Endothelial cell of umbilical vein (primary cell): ENCODE measurements around the gene LRRC46. TPM values are rescaled to one million over a fixed set of nuclear protein-coding genes. Genes with fewer than 3 reads are reported as not detected.

Source experiments
- BruUV-seq: library from RNA; stranded (reverse); fragments of 400-500 nt; replicated peaks from 2 replicates; lab custom pipeline; 2021; lab: Mats Ljungman, UMichigan
- CTCF ChIA-PET: fragments of 300-600, 350-600 bp; sonication (Branson Sonifier 250); formaldehyde crosslinking; loops from one replicate; lab custom pipeline; 2021; ENCODE audit warnings: antibody characterized with exemption, inconsistent platforms; lab: Charles Lee
- POLR2A ChIA-PET: fragments of 300-600, 350-600 bp; sonication (Branson Sonifier 250); formaldehyde crosslinking; loops from one replicate; lab custom pipeline; 2021; ENCODE audit warnings: antibody characterized with exemption, inconsistent platforms; lab: Charles Lee
- DNase-seq: peaks from one replicate; pipeline ENCODE4 v3.0.0-alpha.2; 2011; ENCODE audit warnings: low read depth, low spot score
- FAIRE-seq: peaks from 2 replicates; lab custom pipeline; 2011; peaks lifted over from hg19 to GRCh38; lab: Jason Lieb, UNC
- H2AFZ ChIP-seq: 2 replicates; pipeline ENCODE4 v1.6.0; 2012; ENCODE audit warnings: low read depth, low read length, control low read depth, inconsistent platforms
- H3K27ac ChIP-seq: 2 replicates; pipeline ENCODE4 v1.5.1; 2011; ENCODE audit warnings: low read depth, mild to moderate bottlenecking, control low read depth, low read length, moderate library complexity; ENCODE audit not compliant: insufficient read depth
- H3K27me3 ChIP-seq, 2 experiments: 2 replicates each; pipeline versions ENCODE4 v1.6.0 to v1.6.1; 2011; ENCODE audit warnings: low read length in 2 of 2, mixed read lengths in 1 of 2; ENCODE audit not compliant: control insufficient read depth in 2 of 2, insufficient read depth in 2 of 2
- H3K36me3 ChIP-seq, 2 experiments: 2 replicates in 1 of 2; 3 replicates in 1 of 2; pipeline ENCODE4 v1.5.1; 2011; ENCODE audit warnings: low read length in 2 of 2, mild to moderate bottlenecking in 1 of 2, moderate library complexity in 1 of 2; ENCODE audit not compliant: control insufficient read depth in 2 of 2, insufficient read depth in 2 of 2; ENCODE audit errors: extremely low read depth in 1 of 2
- H3K4me1 ChIP-seq: 3 replicates; pipeline ENCODE4 v1.5.1; 2011; ENCODE audit warnings: mild to moderate bottlenecking, low read length; ENCODE audit not compliant: control insufficient read depth, insufficient read depth; ENCODE audit errors: extremely low read depth
- H3K4me2 ChIP-seq: 2 replicates; pipeline ENCODE4 v1.6.1; 2011; ENCODE audit warnings: low read length, control low read depth, mixed read lengths; ENCODE audit not compliant: insufficient read depth
- H3K4me3 ChIP-seq, 3 experiments: fragments of 200-600 bp in 1 of 3; sonication (generic), shearing (Covaris generic) in 1 of 3; replicated peaks in 1 of 3; 2 replicates each; pipeline ENCODE4 v1.5.1; 2011 to 2016; ENCODE audit warnings: control low read depth in 3 of 3, low read length in 3 of 3, mild to moderate bottlenecking in 2 of 3, inconsistent platforms in 1 of 3, low read depth in 1 of 3, moderate library complexity in 1 of 3; ENCODE audit not compliant: insufficient read depth in 1 of 3
- H3K79me2 ChIP-seq: 2 replicates; pipeline ENCODE4 v1.6.0; 2012; ENCODE audit warnings: low read length, inconsistent platforms; ENCODE audit not compliant: control insufficient read depth, insufficient read depth
- H3K9ac ChIP-seq: replicated peaks from 2 replicates; pipeline ENCODE3; 2011; ENCODE audit warnings: low read length, control low read depth; ENCODE audit not compliant: insufficient read depth; ENCODE audit errors: extremely low read depth
- H3K9me1 ChIP-seq: replicated peaks from 3 replicates; pipeline ENCODE4 v1.6.0; 2011; ENCODE audit warnings: mild to moderate bottlenecking, low read length; ENCODE audit not compliant: control insufficient read depth, insufficient read depth; ENCODE audit errors: extremely low read depth
- H3K9me3 ChIP-seq: replicated peaks from 2 replicates; pipeline ENCODE4 v1.5.1; 2012; ENCODE audit warnings: low read length, inconsistent platforms; ENCODE audit not compliant: control insufficient read depth, insufficient read depth
- H4K20me1 ChIP-seq: replicated peaks from 2 replicates; pipeline ENCODE3; 2011; ENCODE audit warnings: mild to moderate bottlenecking, low read length; ENCODE audit not compliant: control insufficient read depth, insufficient read depth; ENCODE audit errors: extremely low read depth
- EZH2 ChIP-seq: IDR thresholded peaks from 2 replicates; pipeline ENCODE4 v1.6.1; 2012; ENCODE audit warnings: borderline replicate concordance, low read depth, mild to moderate bottlenecking, moderate library complexity, low read length, inconsistent platforms; ENCODE audit not compliant: severe bottlenecking
- FOS ChIP-seq: IDR thresholded peaks from 2 replicates; pipeline ENCODE4 v1.6.1; 2011; ENCODE audit warnings: mild to moderate bottlenecking, low read length, moderate library complexity, borderline replicate concordance; ENCODE audit not compliant: insufficient read depth
- GATA2 ChIP-seq: IDR thresholded peaks from 2 replicates; pipeline ENCODE4 v1.7.0; 2011; ENCODE audit warnings: low read depth, mild to moderate bottlenecking, moderate library complexity, mixed read lengths, low read length; ENCODE audit not compliant: insufficient read length, insufficient read depth
- JUN ChIP-seq: IDR thresholded peaks from 2 replicates; pipeline ENCODE4 v1.6.1; 2011; ENCODE audit warnings: borderline replicate concordance, low read depth; ENCODE audit not compliant: insufficient read length, insufficient read depth
- MYC ChIP-seq: IDR thresholded peaks from one replicate; pipeline ENCODE4 v1.6.1; 2011; ENCODE audit warnings: mild to moderate bottlenecking, low read depth, low read length
- POLR2A ChIP-seq: IDR thresholded peaks from 2 replicates; pipeline ENCODE4 v1.6.1; 2012; ENCODE audit warnings: low read depth, mild to moderate bottlenecking, control low read depth, low read length
- POLR2AphosphoS5 ChIP-seq: IDR thresholded peaks from 2 replicates; pipeline ENCODE4 v1.6.1; 2012; ENCODE audit warnings: low read depth, mild to moderate bottlenecking, control low read depth, low read length, moderate library complexity; ENCODE audit not compliant: insufficient read depth
- dilution Hi-C: fragments of 300-500 bp; cut with MboI; formaldehyde crosslinking; loops from one replicate; pipeline ENCODE4 v1.15.0; 2019; ENCODE audit warnings: low sequenced_read_pairs; ENCODE audit not compliant: extremely low pct_ligation_motif_present
- intact Hi-C: fragments of 100-400 bp; cut with micrococcal nuclease; formaldehyde crosslinking; loops from one replicate; pipeline ENCODE4 v1.10.0; 2022
- polyA plus RNA-seq, 4 experiments: library from polyadenylated mRNA; depleted of rRNA in 3 of 4; stranded (reverse) in 3 of 4; unstranded in 1 of 4; fragments of >200 nt; gene quantifications; 2 replicates each; pipeline versions ENCODE4 v1.2.1 to v1.2.3, GENCODE V29; 2011 to 2012; ENCODE audit warnings: missing spikeins in 1 of 4
- total RNA-seq: library from RNA; stranded (reverse); gene quantifications from 2 replicates; pipeline ENCODE4 v1.2.3, GENCODE V29; 2021
- TF ChIP-seq, protein P1 (sequence below), 2 donors: IDR thresholded peaks; 1 replicate in 1 of 2; 2 replicates in 1 of 2; pipeline ENCODE4 v1.5.1; 2011; ENCODE audit warnings: low read length in 2 of 2, mild to moderate bottlenecking in 2 of 2, moderate library complexity in 2 of 2, control low read depth in 1 of 2, inconsistent platforms in 1 of 2, low read depth in 1 of 2; ENCODE audit not compliant: insufficient read depth in 1 of 2; ENCODE audit errors: extremely low read depth in 1 of 2
- TF ChIP-seq, protein P2 (sequence below): IDR thresholded peaks from 2 replicates; pipeline ENCODE4 v1.6.1; 2011; ENCODE audit not compliant: insufficient read depth, insufficient read length

LRRC46 gene
- total and polyA plus RNA-seq, 2 donors (not counting 3 experiments of a cell fraction or from before 2014, with no cell fraction given) = 0.36 to 0.42 TPM

DNA sequence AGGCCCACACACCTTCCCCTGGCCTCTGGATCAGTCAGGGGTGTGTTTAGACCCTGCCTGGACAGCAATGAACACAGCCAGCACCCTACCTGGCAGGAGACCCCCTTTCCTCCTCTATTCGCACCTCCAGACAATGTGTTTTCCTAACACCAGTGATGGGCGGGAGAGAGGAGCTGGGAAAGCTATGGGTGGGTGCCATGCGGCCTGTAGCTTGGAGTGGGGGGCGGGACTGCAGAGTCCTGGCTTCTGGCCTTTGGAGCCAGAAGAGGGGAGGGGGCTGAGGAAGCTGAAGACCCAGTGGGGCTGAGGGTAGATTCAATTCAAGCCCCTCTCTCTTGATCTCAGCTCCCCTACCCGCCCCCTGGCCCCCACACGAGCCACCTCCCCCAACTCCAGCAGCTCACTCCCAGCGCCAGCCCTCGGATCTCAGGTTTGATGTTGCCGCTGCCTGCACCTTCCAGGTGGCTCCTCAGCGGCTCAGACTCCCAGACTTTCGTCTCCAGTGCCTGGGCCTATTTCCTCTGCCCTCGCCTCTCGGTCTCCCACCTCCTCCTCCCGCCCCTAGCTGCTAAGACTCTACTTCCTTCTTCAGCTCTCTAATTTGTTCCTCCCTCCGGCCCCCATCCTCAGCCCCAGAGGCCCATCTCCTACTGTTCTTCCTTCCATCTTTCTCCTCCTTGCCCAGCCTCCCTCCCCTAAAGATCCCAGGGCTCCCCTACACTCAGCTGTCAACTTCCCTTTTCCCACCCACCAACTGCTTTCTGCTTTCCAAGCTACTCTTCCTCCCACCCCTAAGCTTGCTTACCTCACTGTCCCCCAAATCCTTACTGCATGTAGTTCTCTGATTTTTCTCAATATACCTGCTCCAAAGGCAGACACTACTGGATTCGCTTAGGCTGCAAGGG, 26.3 kb downstream of the LRRC46 start:
- H3K9me3 ChIP-seq = no peaks in the 10 kb centered on the region
- peaks cover 20% of the 10 kb centered on the region for H3K4me1 ChIP-seq
- no peak overlapping the region for H3K4me2 ChIP-seq
- no peaks in the 10 kb centered on the region for H4K20me1 ChIP-seq
- DNase-seq (no peak), FAIRE-seq (no peak)
- H3K36me3 ChIP-seq = no peaks in the 10 kb centered on the region
- H2AFZ ChIP-seq = no peak overlapping the region
- H3K27ac ChIP-seq = no peak overlapping the region
- no peak overlapping the region for H3K9ac ChIP-seq
- H3K4me3 ChIP-seq = no peak overlapping the region
- ChIA-PET POLR2A (no interaction called here), CTCF (interaction anchor here (1.7 to 7.2 kb wide), 2 partner anchors 12 to 32 kb away, joined by 7 to 48 read pairs; no protein-coding TSS in a partner anchor)
- TF ChIP-seq, protein P1, sequence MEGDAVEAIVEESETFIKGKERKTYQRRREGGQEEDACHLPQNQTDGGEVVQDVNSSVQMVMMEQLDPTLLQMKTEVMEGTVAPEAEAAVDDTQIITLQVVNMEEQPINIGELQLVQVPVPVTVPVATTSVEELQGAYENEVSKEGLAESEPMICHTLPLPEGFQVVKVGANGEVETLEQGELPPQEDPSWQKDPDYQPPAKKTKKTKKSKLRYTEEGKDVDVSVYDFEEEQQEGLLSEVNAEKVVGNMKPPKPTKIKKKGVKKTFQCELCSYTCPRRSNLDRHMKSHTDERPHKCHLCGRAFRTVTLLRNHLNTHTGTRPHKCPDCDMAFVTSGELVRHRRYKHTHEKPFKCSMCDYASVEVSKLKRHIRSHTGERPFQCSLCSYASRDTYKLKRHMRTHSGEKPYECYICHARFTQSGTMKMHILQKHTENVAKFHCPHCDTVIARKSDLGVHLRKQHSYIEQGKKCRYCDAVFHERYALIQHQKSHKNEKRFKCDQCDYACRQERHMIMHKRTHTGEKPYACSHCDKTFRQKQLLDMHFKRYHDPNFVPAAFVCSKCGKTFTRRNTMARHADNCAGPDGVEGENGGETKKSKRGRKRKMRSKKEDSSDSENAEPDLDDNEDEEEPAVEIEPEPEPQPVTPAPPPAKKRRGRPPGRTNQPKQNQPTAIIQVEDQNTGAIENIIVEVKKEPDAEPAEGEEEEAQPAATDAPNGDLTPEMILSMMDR (IDR thresholded peaks at IDR 0.05; ENCODE audit: extremely low read depth in 1 of 2, insufficient read depth in 1 of 2, low read depth in 1 of 2, low read length in 2 of 2) = no peak
- TF ChIP-seq MYC (no peak), POLR2AphosphoS5 (no peak), POLR2A (no peak), EZH2 (no peak), JUN (no peak), GATA2 (no peak), FOS (no peak)
- TF ChIP-seq, protein P2, sequence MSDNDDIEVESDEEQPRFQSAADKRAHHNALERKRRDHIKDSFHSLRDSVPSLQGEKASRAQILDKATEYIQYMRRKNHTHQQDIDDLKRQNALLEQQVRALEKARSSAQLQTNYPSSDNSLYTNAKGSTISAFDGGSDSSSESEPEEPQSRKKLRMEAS = no peak
- no peaks in the 10 kb centered on the region for H3K9me1 ChIP-seq
- peaks cover 0 to 11% of the 10 kb centered on the region in 2 experiments for H3K27me3 ChIP-seq
- H3K79me2 ChIP-seq = no peaks in the 10 kb centered on the region
- no TSS peak for BruUV-seq
- dilution Hi-C loops (no loop called here), intact Hi-C loops (no loop called here)
